ENCODE measurements around the gene ABCC3. TPM values are rescaled to one million over a fixed set of nuclear protein-coding genes. Genes with fewer than 3 reads are reported as not detected.

Gene ABCC3
- total and polyA plus RNA-seq, 9 of the 15 experiments (the other 6 are each of a cell fraction or from before 2014, with no cell fraction given) = 0.03 to 1.6 (median 0.42) TPM; not detected in 5

DNA sequence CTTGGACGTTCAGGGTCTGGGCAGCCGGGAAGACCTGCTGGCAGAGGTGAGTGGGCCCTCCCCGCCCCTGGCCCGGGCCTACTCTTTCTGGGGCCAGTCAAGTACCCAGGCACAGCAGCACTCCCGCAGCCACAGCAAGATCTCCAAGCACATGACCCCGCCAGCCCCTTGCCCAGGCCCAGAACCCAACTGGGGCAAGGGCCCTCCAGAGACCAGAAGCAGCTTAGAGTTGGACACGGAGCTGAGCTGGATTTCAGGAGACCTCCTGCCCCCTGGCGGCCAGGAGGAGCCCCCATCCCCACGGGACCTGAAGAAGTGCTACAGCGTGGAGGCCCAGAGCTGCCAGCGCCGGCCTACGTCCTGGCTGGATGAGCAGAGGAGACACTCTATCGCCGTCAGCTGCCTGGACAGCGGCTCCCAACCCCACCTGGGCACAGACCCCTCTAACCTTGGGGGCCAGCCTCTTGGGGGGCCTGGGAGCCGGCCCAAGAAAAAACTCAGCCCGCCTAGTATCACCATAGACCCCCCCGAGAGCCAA, 8.6 kb upstream of the ABCC3 start (continued):
- TF ChIP-seq ZNF165 (CRISPR knock-in tag; IDR thresholded peaks at IDR 0.05; ENCODE audit: borderline replicate concordance) (no peak), ERF (CRISPR knock-in tag; IDR thresholded peaks at IDR 0.05) (0 out of 2 replicates have a peak, but pooled peaks have one; percentile 33), ZNF589 (CRISPR knock-in tag; IDR thresholded peaks at IDR 0.05; ENCODE audit: low read depth) (no peak), ZNF551 (CRISPR knock-in tag; IDR thresholded peaks at IDR 0.05) (no peak), TBP (optimal IDR thresholded peaks at IDR 0.05; ENCODE audit: low read depth, low read length) (no peak), MTA1 (IDR thresholded peaks at IDR 0.05; ENCODE audit: borderline replicate concordance) (no peak), TCF7L2 (IDR thresholded peaks at IDR 0.05; ENCODE audit: low read depth, low read length) (no peak), ZFPM2 (CRISPR knock-in tag; IDR thresholded peaks at IDR 0.05) (no peak), THRAP3 (IDR thresholded peaks at IDR 0.05; ENCODE audit: borderline replicate concordance) (no peak), XRCC5 (IDR thresholded peaks at IDR 0.05; ENCODE audit: low read depth, low read length) (no peak), EGR1 (conservative IDR thresholded peaks at IDR 0.05) (no peak), GTF2A2 (tag; IDR thresholded peaks at IDR 0.05) (no peak), MCM3 (IDR thresholded peaks at IDR 0.05) (no peak), NBN (IDR thresholded peaks at IDR 0.05; ENCODE audit: low read depth) (no peak), KLF16 (IDR thresholded peaks at IDR 0.05) (no peak), POLR3A (IDR thresholded peaks at IDR 0.05; ENCODE audit: borderline replicate concordance, extremely low read depth, insufficient read depth, insufficient read length) (no peak), GATA2 (CRISPR knock-in tag; IDR thresholded peaks at IDR 0.05) (no peak), TEAD1 (CRISPR knock-in tag; IDR thresholded peaks at IDR 0.05) (0 out of 4 replicates have a peak, but pooled peaks of 1 of the 2 experiments have one; percentile 27), FOXM1 (IDR thresholded peaks at IDR 0.05; ENCODE audit: low read depth) (no peak), FOXM1 (CRISPR knock-in tag; IDR thresholded peaks at IDR 0.05; ENCODE audit: low read depth) (no peak), RBM17 (IDR thresholded peaks at IDR 0.05; ENCODE audit: borderline replicate concordance, low read depth, low read length) (no peak), ILF3 (IDR thresholded peaks at IDR 0.05; ENCODE audit: borderline replicate concordance) (no peak), ZNF695 (CRISPR knock-in tag; IDR thresholded peaks at IDR 0.05) (no peak), NCOA6 (IDR thresholded peaks at IDR 0.05) (no peak)
- TF ChIP-seq, protein P1, sequence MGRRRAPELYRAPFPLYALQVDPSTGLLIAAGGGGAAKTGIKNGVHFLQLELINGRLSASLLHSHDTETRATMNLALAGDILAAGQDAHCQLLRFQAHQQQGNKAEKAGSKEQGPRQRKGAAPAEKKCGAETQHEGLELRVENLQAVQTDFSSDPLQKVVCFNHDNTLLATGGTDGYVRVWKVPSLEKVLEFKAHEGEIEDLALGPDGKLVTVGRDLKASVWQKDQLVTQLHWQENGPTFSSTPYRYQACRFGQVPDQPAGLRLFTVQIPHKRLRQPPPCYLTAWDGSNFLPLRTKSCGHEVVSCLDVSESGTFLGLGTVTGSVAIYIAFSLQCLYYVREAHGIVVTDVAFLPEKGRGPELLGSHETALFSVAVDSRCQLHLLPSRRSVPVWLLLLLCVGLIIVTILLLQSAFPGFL (CRISPR knock-in tag; IDR thresholded peaks at IDR 0.05) = no peak
- TF ChIP-seq, protein P2, sequence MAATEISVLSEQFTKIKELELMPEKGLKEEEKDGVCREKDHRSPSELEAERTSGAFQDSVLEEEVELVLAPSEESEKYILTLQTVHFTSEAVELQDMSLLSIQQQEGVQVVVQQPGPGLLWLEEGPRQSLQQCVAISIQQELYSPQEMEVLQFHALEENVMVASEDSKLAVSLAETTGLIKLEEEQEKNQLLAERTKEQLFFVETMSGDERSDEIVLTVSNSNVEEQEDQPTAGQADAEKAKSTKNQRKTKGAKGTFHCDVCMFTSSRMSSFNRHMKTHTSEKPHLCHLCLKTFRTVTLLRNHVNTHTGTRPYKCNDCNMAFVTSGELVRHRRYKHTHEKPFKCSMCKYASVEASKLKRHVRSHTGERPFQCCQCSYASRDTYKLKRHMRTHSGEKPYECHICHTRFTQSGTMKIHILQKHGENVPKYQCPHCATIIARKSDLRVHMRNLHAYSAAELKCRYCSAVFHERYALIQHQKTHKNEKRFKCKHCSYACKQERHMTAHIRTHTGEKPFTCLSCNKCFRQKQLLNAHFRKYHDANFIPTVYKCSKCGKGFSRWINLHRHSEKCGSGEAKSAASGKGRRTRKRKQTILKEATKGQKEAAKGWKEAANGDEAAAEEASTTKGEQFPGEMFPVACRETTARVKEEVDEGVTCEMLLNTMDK (IDR thresholded peaks at IDR 0.05; ENCODE audit: borderline replicate concordance, insufficient read depth, low read depth, low read length, poor library complexity, severe bottlenecking) = peak; percentile 84
- TF ChIP-seq, protein P3, sequence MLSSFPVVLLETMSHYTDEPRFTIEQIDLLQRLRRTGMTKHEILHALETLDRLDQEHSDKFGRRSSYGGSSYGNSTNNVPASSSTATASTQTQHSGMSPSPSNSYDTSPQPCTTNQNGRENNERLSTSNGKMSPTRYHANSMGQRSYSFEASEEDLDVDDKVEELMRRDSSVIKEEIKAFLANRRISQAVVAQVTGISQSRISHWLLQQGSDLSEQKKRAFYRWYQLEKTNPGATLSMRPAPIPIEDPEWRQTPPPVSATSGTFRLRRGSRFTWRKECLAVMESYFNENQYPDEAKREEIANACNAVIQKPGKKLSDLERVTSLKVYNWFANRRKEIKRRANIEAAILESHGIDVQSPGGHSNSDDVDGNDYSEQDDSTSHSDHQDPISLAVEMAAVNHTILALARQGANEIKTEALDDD (IDR thresholded peaks at IDR 0.05) = no peak
